ENCODE data around the gene CEP44. TPM values are rescaled to one million over a fixed set of nuclear protein-coding genes. Genes with fewer than 3 reads are reported as not detected.

CEP44 gene
- total and polyA plus RNA-seq, 10 of the 15 experiments (the other 5 are each of a cell fraction or from before 2014, with no cell fraction given), result 7.6 to 19.8 (median 14.2) TPM

GRCh38 chr4:174283507-174284471 is at the start of gene CEP44, which contains the start of gene FBXO8 (continued):
- TF ChIP-seq BHLHE40 (IDR thresholded peaks at IDR 0.05; ENCODE audit: borderline replicate concordance in 1 of 2, low read depth in 2 of 2, low read length in 1 of 2), result peak; percentile 20 to 61; a peak in 2 of 4 replicates
- TF ChIP-seq KDM1A (IDR thresholded peaks at IDR 0.05; ENCODE audit: borderline replicate concordance), result no peak
- TF ChIP-seq NR2F1 (conservative IDR thresholded peaks at IDR 0.05), result 0 out of 2 replicates have a peak, but pooled peaks have one; percentile 18
- TF ChIP-seq EED (IDR thresholded peaks at IDR 0.05; ENCODE audit: low read depth), result peak; percentile 74
- TF ChIP-seq RELA (IDR thresholded peaks at IDR 0.05; ENCODE audit: borderline replicate concordance, partially characterized antibody), result peak; percentile 56
- TF ChIP-seq, protein P1, sequence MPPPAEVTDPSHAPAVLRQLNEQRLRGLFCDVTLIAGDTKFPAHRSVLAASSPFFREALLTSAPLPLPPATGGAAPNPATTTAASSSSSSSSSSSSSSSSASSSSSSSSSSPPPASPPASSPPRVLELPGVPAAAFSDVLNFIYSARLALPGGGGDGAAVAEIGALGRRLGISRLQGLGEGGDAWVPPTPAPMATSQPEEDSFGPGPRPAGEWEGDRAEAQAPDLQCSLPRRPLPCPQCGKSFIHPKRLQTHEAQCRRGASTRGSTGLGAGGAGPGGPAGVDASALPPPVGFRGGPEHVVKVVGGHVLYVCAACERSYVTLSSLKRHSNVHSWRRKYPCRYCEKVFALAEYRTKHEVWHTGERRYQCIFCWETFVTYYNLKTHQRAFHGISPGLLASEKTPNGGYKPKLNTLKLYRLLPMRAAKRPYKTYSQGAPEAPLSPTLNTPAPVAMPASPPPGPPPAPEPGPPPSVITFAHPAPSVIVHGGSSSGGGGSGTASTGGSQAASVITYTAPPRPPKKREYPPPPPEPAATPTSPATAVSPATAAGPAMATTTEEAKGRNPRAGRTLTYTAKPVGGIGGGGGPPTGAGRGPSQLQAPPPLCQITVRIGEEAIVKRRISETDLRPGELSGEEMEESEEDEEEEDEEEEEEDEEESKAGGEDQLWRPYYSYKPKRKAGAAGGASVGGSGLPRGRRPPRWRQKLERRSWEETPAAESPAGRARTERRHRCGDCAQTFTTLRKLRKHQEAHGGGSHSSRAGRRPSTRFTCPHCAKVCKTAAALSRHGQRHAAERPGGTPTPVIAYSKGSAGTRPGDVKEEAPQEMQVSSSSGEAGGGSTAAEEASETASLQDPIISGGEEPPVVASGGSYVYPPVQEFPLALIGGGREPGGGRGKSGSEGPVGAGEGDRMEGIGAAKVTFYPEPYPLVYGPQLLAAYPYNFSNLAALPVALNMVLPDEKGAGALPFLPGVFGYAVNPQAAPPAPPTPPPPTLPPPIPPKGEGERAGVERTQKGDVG (CRISPR knock-in tag; IDR thresholded peaks at IDR 0.05), result no peak
- peak; percentile 74 for TF ChIP-seq IRF4 (IDR thresholded peaks at IDR 0.05; ENCODE audit: low read depth, low read length)
- no peak for TF ChIP-seq MXI1 (IDR thresholded peaks at IDR 0.05; ENCODE audit: low read depth, low read length)
- TF ChIP-seq RB1 (IDR thresholded peaks at IDR 0.05; ENCODE audit: borderline replicate concordance), result peak; percentile 78; the same call in 1 of the 2 replicates
- TF ChIP-seq MTA3 (IDR thresholded peaks at IDR 0.05; ENCODE audit: borderline replicate concordance, low read length), result no peak
- TF ChIP-seq SIX5 (IDR thresholded peaks at IDR 0.05; ENCODE audit: low read depth, low read length, severe bottlenecking), result peak; percentile 28
- TF ChIP-seq, protein P2, sequence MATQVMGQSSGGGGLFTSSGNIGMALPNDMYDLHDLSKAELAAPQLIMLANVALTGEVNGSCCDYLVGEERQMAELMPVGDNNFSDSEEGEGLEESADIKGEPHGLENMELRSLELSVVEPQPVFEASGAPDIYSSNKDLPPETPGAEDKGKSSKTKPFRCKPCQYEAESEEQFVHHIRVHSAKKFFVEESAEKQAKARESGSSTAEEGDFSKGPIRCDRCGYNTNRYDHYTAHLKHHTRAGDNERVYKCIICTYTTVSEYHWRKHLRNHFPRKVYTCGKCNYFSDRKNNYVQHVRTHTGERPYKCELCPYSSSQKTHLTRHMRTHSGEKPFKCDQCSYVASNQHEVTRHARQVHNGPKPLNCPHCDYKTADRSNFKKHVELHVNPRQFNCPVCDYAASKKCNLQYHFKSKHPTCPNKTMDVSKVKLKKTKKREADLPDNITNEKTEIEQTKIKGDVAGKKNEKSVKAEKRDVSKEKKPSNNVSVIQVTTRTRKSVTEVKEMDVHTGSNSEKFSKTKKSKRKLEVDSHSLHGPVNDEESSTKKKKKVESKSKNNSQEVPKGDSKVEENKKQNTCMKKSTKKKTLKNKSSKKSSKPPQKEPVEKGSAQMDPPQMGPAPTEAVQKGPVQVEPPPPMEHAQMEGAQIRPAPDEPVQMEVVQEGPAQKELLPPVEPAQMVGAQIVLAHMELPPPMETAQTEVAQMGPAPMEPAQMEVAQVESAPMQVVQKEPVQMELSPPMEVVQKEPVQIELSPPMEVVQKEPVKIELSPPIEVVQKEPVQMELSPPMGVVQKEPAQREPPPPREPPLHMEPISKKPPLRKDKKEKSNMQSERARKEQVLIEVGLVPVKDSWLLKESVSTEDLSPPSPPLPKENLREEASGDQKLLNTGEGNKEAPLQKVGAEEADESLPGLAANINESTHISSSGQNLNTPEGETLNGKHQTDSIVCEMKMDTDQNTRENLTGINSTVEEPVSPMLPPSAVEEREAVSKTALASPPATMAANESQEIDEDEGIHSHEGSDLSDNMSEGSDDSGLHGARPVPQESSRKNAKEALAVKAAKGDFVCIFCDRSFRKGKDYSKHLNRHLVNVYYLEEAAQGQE (IDR thresholded peaks at IDR 0.05; ENCODE audit: low read depth, low read length), result no peak
- TF ChIP-seq ATF3 (IDR thresholded peaks at IDR 0.05; ENCODE audit: borderline replicate concordance, extremely low read depth, low read depth, low read length), result no peak
- no peak; the same call in 1 of the 2 replicates for TF ChIP-seq JUNB (IDR thresholded peaks at IDR 0.05)
- TF ChIP-seq SMC3 (IDR thresholded peaks at IDR 0.05; ENCODE audit: borderline replicate concordance, low read length), result no peak
- TF ChIP-seq SMARCA5 (IDR thresholded peaks at IDR 0.05), result no peak
- peak; percentile 88 for TF ChIP-seq NFIC (IDR thresholded peaks at IDR 0.05; ENCODE audit: low read depth, low read length)
- no peak for TF ChIP-seq SUPT20H (IDR thresholded peaks at IDR 0.05; ENCODE audit: borderline replicate concordance, control insufficient read depth, low read depth, low read length)
- peak; percentile 89 for TF ChIP-seq ZNF207 (IDR thresholded peaks at IDR 0.05; ENCODE audit: borderline replicate concordance)
- peak; percentile 67 for TF ChIP-seq YY1 (IDR thresholded peaks at IDR 0.05; ENCODE audit: low read depth, low read length)
- no peak for TF ChIP-seq EGR1 (IDR thresholded peaks at IDR 0.05; ENCODE audit: borderline replicate concordance in 1 of 2, low read depth in 2 of 2, low read length in 2 of 2)
